Ovary (tissue), 9 donors: ENCODE measurements around the gene EIF4E3. TPM values are rescaled to one million over a fixed set of nuclear protein-coding genes. Genes with fewer than 3 reads are reported as not detected.

ENCODE experiments used
- DNase-seq, 5 donors: peaks; one replicate each; pipeline ENCODE4 v3.0.0-alpha.2; 2019 to 2020
- H3K27ac ChIP-seq, 2 donors: fragments of 200-600 bp; one replicate each; pipeline versions ENCODE4 v1.5.1 to v1.8.0; 2019 to 2022
- H3K27me3 ChIP-seq: fragments of 200-600 bp; one replicate; pipeline ENCODE4 v1.8.0; 2022
- H3K36me3 ChIP-seq: fragments of 200-600 bp; sonication (generic); one replicate; pipeline ENCODE4 v1.5.1; 2019
- H3K4me1 ChIP-seq: one replicate; pipeline ENCODE4 v1.8.1; 2013; ENCODE audit warnings: mild to moderate bottlenecking, moderate library complexity; ENCODE audit not compliant: insufficient read depth
- H3K4me3 ChIP-seq: fragments of 200-600 bp; sonication (generic); one replicate; pipeline ENCODE4 v1.5.1; 2017
- H3K9me3 ChIP-seq, 2 donors: fragments of 200-600 bp in 1 of 2; sonication (generic) in 1 of 2; one replicate each; pipeline versions ENCODE4 v1.5.1 to v1.8.1; 2013 to 2019; ENCODE audit warnings: mild to moderate bottlenecking in 1 of 2, moderate library complexity in 1 of 2
- CTCF ChIP-seq, 3 donors: fragments of 450-650 bp in 2 of 3; fragments of 200-600 bp in 1 of 3; IDR thresholded peaks; one replicate each; pipeline versions ENCODE4 v1.5.1 to v1.8.0; 2016 to 2022; ENCODE audit warnings: antibody characterized with exemption in 3 of 3, mild to moderate bottlenecking in 1 of 3
- EP300 ChIP-seq: sonication (generic); formaldehyde crosslinking; IDR thresholded peaks from one replicate; pipeline ENCODE4 v1.6.1; 2017; ENCODE audit warnings: antibody characterized with exemption
- POLR2A ChIP-seq: fragments of 450-650 bp; IDR thresholded peaks from one replicate; pipeline ENCODE4 v1.6.1; 2017; ENCODE audit warnings: antibody characterized with exemption, mild to moderate bottlenecking, moderate library complexity
- WGBS, 3 donors: extraction: QIAGEN DNeasy Blood & Tissue Kit in 1 of 3; methylation state at CpG; one replicate each; pipeline versions ENCODE4 v1.1.5 to v1.1.7; 2013 to 2017; 5-methylcytosine and 5-hydroxymethylcytosine counted together
- intact Hi-C, 4 donors: fragments of 100-400 bp; cut with DNase I; formaldehyde crosslinking; loops; one replicate each; pipeline versions ENCODE4 v1.11.0 to v1.15.1; 2022 to 2023
- polyA plus RNA-seq, 2 donors: library from polyadenylated mRNA; stranded (reverse); fragments of 200-250 nt in 1 of 2; fragments of 350-450 nt in 1 of 2; fragmentation: Illumina TruSeq in 1 of 2; extraction: RNeasy Lipid Tissue Mini Kit (QIAGEN cat#74804) in 1 of 2; gene quantifications; one replicate each; pipeline ENCODE4 v1.2.3, GENCODE V29; 2013 to 2014
- total RNA-seq, 7 donors: library from RNA; depleted of rRNA in 2 of 7; stranded (reverse); fragments of >200 nt in 2 of 7; fragmentation: NEBNext Ultra II Directional in 3 of 7; extraction: Animal tissue kit (Norgen Biotek cat#: 25700) in 3 of 7; gene quantifications; one replicate each; pipeline versions ENCODE4 v1.1.0 to v1.2.4, GENCODE V29; 2016 to 2023
- donor health status: DM: no; HTN: no; CAD: no; lungs with moderate emphysema.
- donor health status: DM: no; HTN: no; CAD: no.
- donor health status: Bipolar disorder and iron deficiency.
- donor health status: DM: yes; HTN: yes; CAD: no.
- donor health status: DM: no; HTN: no; CAD: no.
- donor health status: DM: yes; HTN: yes; CAD: no.

The EIF4E3 gene
- total and polyA plus RNA-seq, 9 donors: 13.0 to 51.7 (median 38.2) TPM

- no peak for DNase-seq
- no peak overlapping the region for H3K27ac ChIP-seq
- intact Hi-C loops: no loop called here
- no peak overlapping the region for H3K4me3 ChIP-seq
- no peaks in the 10 kb centered on the region for H3K36me3 ChIP-seq
- no peaks in the 10 kb centered on the region for H3K9me3 ChIP-seq
- TF ChIP-seq CTCF (IDR thresholded peaks at IDR 0.05) (no peak), EP300 (no peak), POLR2A (no peak)
- no peaks in the 10 kb centered on the region for H3K27me3 ChIP-seq
- no peaks in the 10 kb centered on the region for H3K4me1 ChIP-seq
Measured at GRCh38 chr3:71634671-71635070, 90.5 kb downstream of the EIF4E3 start.

GRCh38 chr3:71629711-71630110 is 95.5 kb downstream of the EIF4E3 start:
- H3K4me1 ChIP-seq: no peaks in the 10 kb centered on the region
- 17 to 48% (median 18%) methylated on average over 2 of the region's 2 CpGs for WGBS, 3 donors
- no peak overlapping the region for H3K4me3 ChIP-seq
- DNase-seq: peak in 1 of 5 donors; percentile 8
- intact Hi-C loops: no loop called here
- H3K9me3 ChIP-seq: no peaks in the 10 kb centered on the region
- H3K27me3 ChIP-seq: no peaks in the 10 kb centered on the region
- no peaks in the 10 kb centered on the region for H3K36me3 ChIP-seq
- TF ChIP-seq POLR2A (no peak), EP300 (no peak), CTCF (IDR thresholded peaks at IDR 0.05) (no peak)
- no peak overlapping the region for H3K27ac ChIP-seq

GRCh38 chr3:71629289-71629688 is 95.9 kb downstream of the EIF4E3 start:
- TF ChIP-seq POLR2A (no peak), CTCF (IDR thresholded peaks at IDR 0.05) (no peak), EP300 (no peak)
- no peak overlapping the region for H3K4me3 ChIP-seq
- WGBS, 3 donors: 28 to 46% (median 29%) methylated on average over 8 of the region's 8 CpGs
- no peaks in the 10 kb centered on the region for H3K36me3 ChIP-seq
- H3K27ac ChIP-seq: no peak overlapping the region
- no peak for DNase-seq
- no peaks in the 10 kb centered on the region for H3K4me1 ChIP-seq
- no peaks in the 10 kb centered on the region for H3K9me3 ChIP-seq
- H3K27me3 ChIP-seq: no peaks in the 10 kb centered on the region
- intact Hi-C loops: no loop called here

- intact Hi-C loops: no loop called here
Measured at GRCh38 chr3:71628522-71628921, 96.7 kb downstream of the EIF4E3 start.

GRCh38 chr3:71625676-71626075 is 99.5 kb downstream of the EIF4E3 start:
- Histone ChIP-seq H3K36me3 (no peaks in the 10 kb centered on the region), H3K4me3 (no peak overlapping the region), H3K4me1 (no peaks in the 10 kb centered on the region), H3K27me3 (no peaks in the 10 kb centered on the region), H3K27ac (no peak overlapping the region), H3K9me3 (no peaks in the 10 kb centered on the region)
- intact Hi-C loops: no loop called here
- TF ChIP-seq POLR2A: no peak
- no peak for TF ChIP-seq CTCF (IDR thresholded peaks at IDR 0.05)
- TF ChIP-seq EP300: no peak
- DNase-seq: no peak

More at GRCh38 chr3:71628522-71628921, 96.7 kb downstream of the EIF4E3 start:
- H3K9me3 ChIP-seq: no peaks in the 10 kb centered on the region
- TF ChIP-seq EP300: no peak
- H3K4me3 ChIP-seq: no peak overlapping the region
- 28 to 42% (median 33%) methylated on average over 6 of the region's 6 CpGs for WGBS, 3 donors
- no peak overlapping the region for H3K27ac ChIP-seq
- no peaks in the 10 kb centered on the region for H3K27me3 ChIP-seq
- no peaks in the 10 kb centered on the region for H3K36me3 ChIP-seq
- DNase-seq: no peak
- no peaks in the 10 kb centered on the region for H3K4me1 ChIP-seq

Other genes with a start within 250 kb of the EIF4E3 start
- gene FOXP1, start 141.7 kb downstream of the EIF4E3 start, total RNA-seq: 100 to 1,000 TPM in 6 of 7 donors, 10 to 100 TPM in 1; 89.4 to 126 (median 119) TPM
- 10 to 100 TPM; 31.7 to 42.6 TPM for gene FOXP1, start 141.7 kb downstream of the EIF4E3 start, polyA plus RNA-seq
- gene GPR27, start 28.5 kb upstream of the EIF4E3 start, total RNA-seq: 10 to 100 TPM in 1 of 7 donors, 1 to 10 TPM in 6; 2.1 to 12.7 (median 6.1) TPM
- 1 to 10 TPM; 5.0 to 9.2 TPM for gene GPR27, start 28.5 kb upstream of the EIF4E3 start, polyA plus RNA-seq
- under 1 TPM in 3 of 7 donors, not detected in 4; 0.12 to 0.25 (median 0.20) TPM for gene PROK2, start 59.7 kb upstream of the EIF4E3 start, total RNA-seq
- under 1 TPM; 0.08 to 0.45 TPM for gene PROK2, start 59.7 kb upstream of the EIF4E3 start, polyA plus RNA-seq